ENCODE data around the gene TF.
"Not testable (repeated sequence)": the region's sequence is repeated elsewhere in the genome, so short reads cannot be mapped to it uniquely, and the experiment has no call there.

TF gene

GRCh38 chr3:133745981-133746711 lies at the start of gene TF:
TSS of gene TF (plus strand) at chr3:133746393. CDS start at chr3:133746441, 48 bp downstream.
- no peak for DNase-seq (ENCODE audit: low read depth in 3 of 3)

- no peak for DNase-seq (ENCODE audit: low read depth in 3 of 3)
Observed at GRCh38 chr3:133697960-133698359, 48.2 kb upstream of the TF start.

- DNase-seq (ENCODE audit: low read depth in 3 of 3), result no peak
Observed at GRCh38 chr3:133699467-133699866, 46.7 kb upstream of the TF start.

GRCh38 chr3:133699903-133700302 lies 46.3 kb upstream of the TF start:
- DNase-seq (ENCODE audit: low read depth in 3 of 3), result no peak

GRCh38 chr3:133700351-133700750 lies 45.8 kb upstream of the TF start:
- DNase-seq (ENCODE audit: low read depth in 3 of 3), result no peak

GRCh38 chr3:133701435-133702358 lies 44.5 kb upstream of the TF start:
- no peak for DNase-seq (ENCODE audit: low read depth in 3 of 3)

- no peak for DNase-seq (ENCODE audit: low read depth in 3 of 3)
Observed at GRCh38 chr3:133703915-133704314, 42.3 kb upstream of the TF start.

- DNase-seq (ENCODE audit: low read depth in 3 of 3), result no peak
Observed at GRCh38 chr3:133706033-133706432, 40.2 kb upstream of the TF start.

- DNase-seq (ENCODE audit: low read depth in 3 of 3), result no peak
Observed at GRCh38 chr3:133709139-133709750, 36.9 kb upstream of the TF start.

GRCh38 chr3:133711013-133711412 lies 35.2 kb upstream of the TF start:
- DNase-seq (ENCODE audit: low read depth in 3 of 3), result no peak

- DNase-seq (ENCODE audit: low read depth in 3 of 3), result no peak
Observed at GRCh38 chr3:133712017-133712416, 34.2 kb upstream of the TF start.

- DNase-seq (ENCODE audit: low read depth in 3 of 3), result no peak
Observed at GRCh38 chr3:133713347-133713746, 32.8 kb upstream of the TF start.

GRCh38 chr3:133717424-133717823 lies 28.8 kb upstream of the TF start:
- no peak for DNase-seq (ENCODE audit: low read depth in 3 of 3)

GRCh38 chr3:133722935-133723334 lies 23.3 kb upstream of the TF start:
- no peak for DNase-seq (ENCODE audit: low read depth in 3 of 3)

- no peak for DNase-seq (ENCODE audit: low read depth in 3 of 3)
Observed at GRCh38 chr3:133730993-133731392, 15.2 kb upstream of the TF start.

GRCh38 chr3:133732231-133732630 lies 14.0 kb upstream of the TF start:
- not testable (repeated sequence) for DNase-seq (ENCODE audit: low read depth in 3 of 3)

- DNase-seq (ENCODE audit: low read depth in 3 of 3), result no peak
Observed at GRCh38 chr3:133733226-133733625, 13.0 kb upstream of the TF start.

- DNase-seq (ENCODE audit: low read depth in 3 of 3), result no peak
Observed at GRCh38 chr3:133734305-133734704, 11.9 kb upstream of the TF start.

- DNase-seq (ENCODE audit: low read depth in 3 of 3), result no peak
Observed at GRCh38 chr3:133742351-133743091, 3.7 kb upstream of the TF start.

- DNase-seq (ENCODE audit: low read depth in 3 of 3), result no peak
Observed at GRCh38 chr3:133744241-133744640, 2.0 kb upstream of the TF start.

- DNase-seq (ENCODE audit: low read depth in 3 of 3), result no peak
Observed at GRCh38 chr3:133745108-133745507, 1.1 kb upstream of the TF start.

GRCh38 chr3:133746712-133747066 lies 496 bp downstream of the TF start:
- DNase-seq (ENCODE audit: low read depth in 3 of 3), result no peak
